Neural cell (in vitro differentiated cells): ENCODE data around the gene COL18A1. TPM values are rescaled to one million over a fixed set of nuclear protein-coding genes. Genes with fewer than 3 reads are reported as not detected.

Experiments used
- H2AFZ ChIP-seq: fragments of 200-600, 300-800 bp; sonication (generic), shearing (Covaris generic); 2 replicates; pipeline ENCODE4 v1.6.0; 2014; ENCODE audit warnings: low read depth, mild to moderate bottlenecking, antibody characterized with exemption, low read length, moderate library complexity
- H3F3A ChIP-seq: fragments of 200-600 bp; shearing (Covaris generic); 2 replicates; pipeline ENCODE4 v1.6.1; 2016; ENCODE audit warnings: mild to moderate bottlenecking, moderate library complexity, mixed read lengths, antibody characterized with exemption, low read length; ENCODE audit not compliant: insufficient read depth, poor library complexity, severe bottlenecking
- H3K27ac ChIP-seq: fragments of 200-600, 300-800 bp; sonication (generic), shearing (Covaris generic); 2 replicates; pipeline ENCODE4 v1.5.1; 2014; ENCODE audit warnings: mild to moderate bottlenecking, low read length, moderate library complexity
- H3K27me3 ChIP-seq: fragments of 300-800, 200-600 bp; sonication (generic), shearing (Covaris generic); 2 replicates; pipeline ENCODE4 v1.6.0; 2014; ENCODE audit warnings: mild to moderate bottlenecking, low read depth, low read length, moderate library complexity; ENCODE audit not compliant: insufficient read depth
- H3K36me3 ChIP-seq: fragments of 300-800, 200-600 bp; sonication (generic), shearing (Covaris generic); 2 replicates; pipeline ENCODE4 v1.5.1; 2014; ENCODE audit warnings: mild to moderate bottlenecking, antibody characterized with exemption, low read length, moderate library complexity; ENCODE audit not compliant: insufficient read depth
- H3K4me2 ChIP-seq: fragments of 300-800, 200-600 bp; sonication (generic), shearing (Covaris generic); 2 replicates; pipeline ENCODE4 v1.6.0; 2014; ENCODE audit warnings: mild to moderate bottlenecking, low read length
- H3K4me3 ChIP-seq: fragments of 300-800, 200-600 bp; sonication (generic), shearing (Covaris generic); 2 replicates; pipeline ENCODE4 v1.5.1; 2014; ENCODE audit warnings: mild to moderate bottlenecking, low read length, moderate library complexity
- H3K79me2 ChIP-seq: fragments of 200-600 bp; shearing (Covaris generic); replicated peaks from 2 replicates; pipeline ENCODE4 v1.6.0; 2014; ENCODE audit warnings: mild to moderate bottlenecking, low read length, moderate library complexity; ENCODE audit not compliant: insufficient read depth
- H3K9ac ChIP-seq: fragments of 300-800, 200-600 bp; sonication (generic), shearing (Covaris generic); 2 replicates; pipeline ENCODE4 v1.6.1; 2016; ENCODE audit warnings: mild to moderate bottlenecking, low read length, mixed read lengths
- H3K9me2 ChIP-seq: fragments of 200-600 bp; shearing (Covaris generic); 2 replicates; pipeline ENCODE4 v1.6.1; 2016; ENCODE audit warnings: mild to moderate bottlenecking, low read length, mixed read lengths; ENCODE audit not compliant: insufficient read depth
- H3K9me3 ChIP-seq: fragments of 200-600, 300-800 bp; sonication (generic), shearing (Covaris generic); 2 replicates; pipeline ENCODE4 v1.6.1; 2016; ENCODE audit warnings: mild to moderate bottlenecking, mixed run types, low read length, moderate library complexity, mixed read lengths
- H4K20me1 ChIP-seq: fragments of 200-600 bp; shearing (Covaris generic); 2 replicates; pipeline ENCODE4 v1.6.1; 2016; ENCODE audit warnings: mild to moderate bottlenecking, mixed run types; ENCODE audit not compliant: insufficient read depth
- CTCF ChIP-seq: fragments of 450-650 bp; IDR thresholded peaks from 2 replicates; pipeline ENCODE4 v1.5.1; 2014; ENCODE audit warnings: antibody characterized with exemption, mild to moderate bottlenecking, moderate library complexity; ENCODE audit not compliant: poor library complexity, severe bottlenecking
- EP300 ChIP-seq: fragments of 450-650 bp; conservative IDR thresholded peaks from 2 replicates; pipeline ENCODE4 v1.6.1; 2014; ENCODE audit warnings: antibody characterized with exemption, mild to moderate bottlenecking, moderate library complexity; ENCODE audit not compliant: poor library complexity, severe bottlenecking
- EZH2 ChIP-seq: fragments of 200-600, 300-800 bp; shearing (Covaris generic), sonication (generic); IDR thresholded peaks from 2 replicates; pipeline ENCODE4 v1.6.1; 2014; ENCODE audit warnings: antibody characterized with exemption, low read length, borderline replicate concordance, mild to moderate bottlenecking; ENCODE audit not compliant: insufficient read depth, poor library complexity, severe bottlenecking
- MXI1 ChIP-seq: fragments of 450-650 bp; conservative IDR thresholded peaks from 2 replicates; pipeline ENCODE4 v1.6.1; 2014; ENCODE audit warnings: antibody characterized with exemption, mild to moderate bottlenecking; ENCODE audit not compliant: poor library complexity, severe bottlenecking
- POLR2AphosphoS5 ChIP-seq: IDR thresholded peaks from 2 replicates; pipeline ENCODE4 v1.6.1; 2012
- RAD21 ChIP-seq: fragments of 450-650 bp; conservative IDR thresholded peaks from 2 replicates; pipeline ENCODE4 v1.6.1; 2014; ENCODE audit warnings: antibody characterized with exemption, mild to moderate bottlenecking, moderate library complexity
- REST ChIP-seq: IDR thresholded peaks from 2 replicates; pipeline ENCODE4 v1.6.1; 2012; ENCODE audit warnings: borderline replicate concordance
- SMC3 ChIP-seq: fragments of 450-650 bp; conservative IDR thresholded peaks from 2 replicates; pipeline ENCODE4 v1.6.1; 2014; ENCODE audit warnings: antibody characterized with exemption, mild to moderate bottlenecking, moderate library complexity; ENCODE audit not compliant: poor library complexity
- TAF1 ChIP-seq: IDR thresholded peaks from 2 replicates; pipeline ENCODE4 v1.6.1; 2012; ENCODE audit warnings: low read depth
- polyA plus RNA-seq: library from polyadenylated mRNA; depleted of rRNA; stranded (reverse); fragments of >200 nt; gene quantifications from 2 replicates; pipeline ENCODE4 v1.2.3, GENCODE V29; 2014

Gene COL18A1
- polyA plus RNA-seq, 1 donor from 2014 or later, result 2.5 TPM

GRCh38 chr21:45557616-45558043, 152.7 kb downstream of the COL18A1 start:
- Histone ChIP-seq H3F3A (no peaks in the 10 kb centered on the region), H4K20me1 (no peaks in the 10 kb centered on the region), H3K9me2 (no peaks in the 10 kb centered on the region), H3K27me3 (no peaks in the 10 kb centered on the region), H2AFZ (no peak overlapping the region), H3K36me3 (no peaks in the 10 kb centered on the region), H3K9me3 (no peaks in the 10 kb centered on the region), H3K4me2 (no peak overlapping the region), H3K79me2 (no peaks in the 10 kb centered on the region), H3K4me3 (no peak overlapping the region), H3K27ac (no peak overlapping the region), H3K9ac (no peak overlapping the region)
- TF ChIP-seq MXI1 (no peak), REST (no peak), EP300 (no peak), RAD21 (no peak), EZH2 (no peak)

- Histone ChIP-seq H3K9me2 (no peaks in the 10 kb centered on the region), H3K4me2 (no peak overlapping the region), H3K27ac (no peak overlapping the region), H2AFZ (no peak overlapping the region), H3K9me3 (no peaks in the 10 kb centered on the region), H3K79me2 (no peaks in the 10 kb centered on the region), H3K9ac (no peak overlapping the region), H3K36me3 (no peaks in the 10 kb centered on the region), H3F3A (no peaks in the 10 kb centered on the region), H4K20me1 (no peaks in the 10 kb centered on the region), H3K27me3 (no peaks in the 10 kb centered on the region), H3K4me3 (no peak overlapping the region)
- TF ChIP-seq RAD21, result no peak
- TF ChIP-seq TAF1, result no peak
- TF ChIP-seq EZH2, result no peak
- no peak for TF ChIP-seq POLR2AphosphoS5
- TF ChIP-seq SMC3, result no peak
- TF ChIP-seq CTCF, result no peak
- TF ChIP-seq MXI1, result no peak
- no peak for TF ChIP-seq REST
- TF ChIP-seq EP300, result no peak
These were observed 153.2 kb downstream of the COL18A1 start for GRCh38 chr21:45558044-45558721.
